ENCODE data around the gene KRT36.

KRT36 gene

DNA sequence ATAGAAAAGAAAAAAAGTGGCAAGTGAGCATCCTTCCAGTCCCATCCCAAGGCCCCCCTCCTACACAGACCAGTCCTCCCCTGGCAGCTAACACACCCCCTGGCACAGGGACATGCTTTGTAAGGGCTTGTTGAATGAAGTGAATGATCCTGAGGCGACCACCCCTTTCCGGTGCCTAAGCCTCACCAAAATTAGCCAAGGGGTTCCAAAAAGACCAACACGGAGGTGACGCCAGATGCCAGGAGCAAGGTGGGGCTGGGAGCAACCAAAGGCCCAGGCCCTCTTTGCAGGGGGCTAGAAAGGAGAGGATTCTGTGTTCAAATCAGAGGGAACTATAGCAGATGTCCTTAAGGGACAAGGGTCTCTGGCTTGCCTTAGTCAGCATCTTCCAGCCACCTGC lies 14.3 kb downstream of the KRT36 start:
- no peak for DNase-seq

- no peak for DNase-seq
Measured at GRCh38 chr17:41474863-41475262, 14.8 kb downstream of the KRT36 start.

GRCh38 chr17:41468346-41468745 lies 21.4 kb downstream of the KRT36 start:
- DNase-seq: no peak

DNA sequence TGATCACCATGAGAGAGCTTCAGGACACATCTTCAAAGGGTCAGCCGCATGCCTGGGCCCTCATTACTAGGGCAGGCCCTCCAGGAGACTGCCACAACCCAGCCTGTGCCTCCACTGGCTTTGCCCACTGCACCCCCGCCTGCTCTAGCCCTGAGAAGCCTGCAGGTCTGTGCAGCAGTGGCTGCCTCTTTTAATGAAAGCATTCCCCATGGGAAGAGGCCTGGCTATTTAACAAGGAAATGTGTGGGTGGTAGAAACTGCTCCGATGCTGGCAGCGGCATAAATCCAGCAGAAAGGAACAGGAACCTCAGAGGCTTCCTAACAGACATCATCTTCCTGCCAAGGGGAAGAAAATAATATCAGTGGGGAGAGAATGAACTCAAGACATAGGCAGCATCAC lies 22.1 kb downstream of the KRT36 start:
- DNase-seq: no peak

DNA sequence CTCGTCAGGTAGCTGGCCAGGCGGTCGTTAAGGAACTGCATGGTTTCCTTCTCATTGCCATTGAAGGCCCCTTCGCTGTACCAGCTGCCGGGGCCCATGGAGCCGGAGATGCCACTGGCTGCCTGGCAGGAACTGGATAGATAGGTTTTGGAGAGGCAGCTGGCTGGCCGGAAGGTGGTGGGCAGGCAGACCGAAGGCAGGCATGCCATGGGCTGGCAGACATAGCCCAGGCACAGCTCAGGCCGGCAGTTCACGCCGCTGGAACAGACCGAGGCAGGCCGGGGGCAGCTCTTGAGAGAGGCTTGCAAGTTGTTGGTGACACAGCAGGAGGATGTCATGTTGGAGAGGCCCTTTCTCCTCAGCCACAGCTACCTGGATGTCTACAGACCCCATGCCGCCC lies 22.7 kb downstream of the KRT36 start, which contains the start of gene KRT32:
Gene KRT32, minus strand, starts transcription at position 399 of the 400 bp plus-strand sequence. Its CDS starts 61 bp downstream, at position 338.
- DNase-seq: no peak

GRCh38 chr17:41464682-41465081 lies 25.0 kb downstream of the KRT36 start:
- no peak for DNase-seq

- DNase-seq: no peak
Measured at GRCh38 chr17:41464173-41464572, 25.5 kb downstream of the KRT36 start.

DNA sequence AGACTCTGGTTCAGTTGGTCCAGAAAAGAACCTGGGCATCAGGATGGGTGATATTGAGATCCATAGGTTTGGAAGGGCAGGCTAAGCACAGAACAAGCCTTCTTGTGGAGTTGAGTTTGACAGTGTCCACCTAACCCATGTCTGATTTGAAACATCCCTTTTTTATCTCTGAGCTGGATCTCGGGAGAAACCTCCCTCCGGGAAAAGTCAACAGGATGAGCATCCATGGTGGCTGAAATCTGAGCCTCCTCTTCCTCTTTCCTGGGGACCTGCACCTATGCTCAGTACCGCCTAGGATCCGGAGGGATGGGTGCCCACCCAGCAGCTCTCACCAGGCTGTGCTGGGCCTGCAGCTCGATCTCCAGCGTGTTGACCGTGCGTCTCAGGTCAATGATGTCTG lies 26.0 kb downstream of the KRT36 start:
- no peak for DNase-seq

DNA sequence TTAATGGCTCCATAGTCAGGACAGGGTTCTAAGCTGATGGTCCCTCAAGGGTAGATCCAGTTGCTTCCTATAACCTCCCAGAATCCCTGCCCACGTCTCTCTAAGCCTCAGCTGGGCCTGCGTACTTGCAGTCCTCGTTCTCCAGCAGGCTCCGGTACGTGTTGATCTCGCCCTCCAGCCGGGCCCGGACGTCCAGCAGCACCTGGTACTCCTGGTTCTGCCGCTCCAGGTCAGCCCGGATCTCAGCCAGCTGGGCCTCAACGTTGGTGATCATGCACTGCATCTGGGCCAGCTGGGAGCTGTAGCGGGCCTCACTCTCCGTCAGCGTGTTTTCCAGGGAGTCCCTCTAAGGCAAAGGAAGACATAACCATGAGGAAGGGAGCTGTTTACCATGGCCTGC lies 27.0 kb downstream of the KRT36 start:
- no peak for DNase-seq

GRCh38 chr17:41457676-41458075 lies 32.0 kb downstream of the KRT36 start:
- no peak for DNase-seq

DNA sequence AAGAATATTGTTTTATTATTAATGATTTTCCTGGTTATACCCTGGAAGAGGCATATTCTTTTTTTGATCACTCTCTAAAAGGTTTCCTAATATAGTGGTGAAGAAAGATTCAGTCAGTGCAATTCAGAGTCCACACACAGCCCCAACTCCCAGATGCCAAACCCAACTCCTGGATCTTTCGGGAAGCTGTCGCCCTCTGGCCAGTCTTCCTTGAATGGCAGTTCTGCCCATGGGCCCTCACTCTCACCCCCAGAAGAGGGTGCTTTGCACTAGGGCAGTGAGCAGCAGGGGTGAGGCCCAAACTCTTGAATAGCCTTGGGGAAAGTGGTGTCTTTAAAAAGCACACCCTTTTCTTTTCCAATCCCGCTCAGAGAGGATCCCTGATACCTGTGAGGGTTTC lies 33.5 kb downstream of the KRT36 start:
- DNase-seq: no peak

DNA sequence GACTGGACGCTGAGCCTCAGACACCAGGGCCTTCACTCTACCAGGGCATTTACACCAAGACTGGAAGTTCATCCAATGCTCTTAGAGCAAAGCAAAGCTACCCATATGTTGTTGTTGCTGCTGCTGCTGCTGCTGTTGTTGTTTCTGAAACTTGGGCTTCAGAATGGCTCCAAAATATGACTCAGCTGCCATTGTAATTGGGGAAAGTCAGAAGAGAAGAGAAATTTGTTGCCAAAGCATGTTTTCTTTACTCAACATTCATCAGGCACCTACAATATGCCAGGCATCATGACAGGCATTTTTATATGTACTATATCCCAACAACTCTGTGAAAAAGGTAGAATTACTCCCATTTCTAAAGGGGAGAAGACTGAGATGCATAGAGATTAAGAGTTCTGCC lies 34.5 kb downstream of the KRT36 start:
- DNase-seq: no peak

DNA sequence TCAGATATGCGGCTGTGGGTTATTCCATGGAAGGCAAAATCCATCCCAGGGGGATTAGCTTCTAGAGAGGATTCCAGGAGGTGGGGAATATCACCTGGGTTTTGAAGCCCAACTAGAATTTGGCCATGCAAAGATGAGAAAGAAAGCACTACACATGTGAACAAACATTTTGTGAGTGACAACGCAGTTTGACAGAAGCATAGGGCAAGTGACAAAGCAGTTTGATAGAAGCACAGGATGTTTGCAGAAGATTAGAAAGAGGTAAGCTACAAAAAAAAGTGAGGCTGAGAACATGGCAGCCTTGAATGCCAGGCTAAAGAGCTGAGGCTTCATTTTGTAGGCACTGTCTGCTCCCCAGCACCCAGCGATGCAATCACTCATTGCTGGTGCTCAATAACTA lies 36.6 kb downstream of the KRT36 start:
- DNase-seq: no peak

DNA sequence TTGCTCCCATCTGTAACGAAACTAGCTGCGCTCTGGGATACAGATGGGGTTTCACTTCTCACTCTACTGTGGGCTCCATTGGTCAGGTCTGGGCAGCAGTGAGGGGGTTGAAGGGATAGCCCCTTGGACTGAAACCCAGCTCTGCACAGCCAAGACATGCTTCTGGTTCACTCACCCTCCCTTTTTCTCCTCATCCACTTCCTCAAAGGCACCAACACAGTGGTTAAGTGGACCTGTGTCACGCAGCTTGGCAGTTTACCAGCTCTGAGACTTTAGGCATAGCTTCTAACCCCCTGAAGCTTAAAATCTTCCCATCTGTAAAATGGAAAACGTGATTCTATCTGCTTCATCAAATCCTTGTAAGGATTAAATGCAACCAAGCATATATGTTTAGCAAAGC lies 37.4 kb downstream of the KRT36 start:
- no peak for DNase-seq

- DNase-seq: no peak
Measured at GRCh38 chr17:41451154-41451728, 38.5 kb downstream of the KRT36 start.

DNA sequence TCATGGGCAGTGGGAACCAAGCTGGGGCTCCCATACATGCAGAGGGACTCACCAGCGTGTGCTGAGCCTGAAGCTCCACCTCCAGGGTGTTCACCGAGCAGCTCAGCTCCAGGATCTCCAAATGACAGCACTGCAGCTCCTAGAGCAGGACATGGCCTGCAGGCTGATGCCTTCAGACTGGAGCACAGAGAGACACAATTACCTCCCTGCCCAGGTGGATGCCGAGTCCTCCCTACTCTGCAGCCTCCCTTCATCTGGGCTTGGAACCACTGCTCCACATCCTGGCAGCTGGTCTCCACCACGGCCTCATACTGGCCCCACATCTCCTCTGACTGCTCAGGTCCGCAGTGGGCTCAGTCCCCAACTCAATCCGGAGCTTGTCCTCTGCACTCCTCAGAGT lies 40.7 kb downstream of the KRT36 start:
- DNase-seq: no peak

- DNase-seq: no peak
Measured at GRCh38 chr17:41448506-41448905, 41.2 kb downstream of the KRT36 start.

DNA sequence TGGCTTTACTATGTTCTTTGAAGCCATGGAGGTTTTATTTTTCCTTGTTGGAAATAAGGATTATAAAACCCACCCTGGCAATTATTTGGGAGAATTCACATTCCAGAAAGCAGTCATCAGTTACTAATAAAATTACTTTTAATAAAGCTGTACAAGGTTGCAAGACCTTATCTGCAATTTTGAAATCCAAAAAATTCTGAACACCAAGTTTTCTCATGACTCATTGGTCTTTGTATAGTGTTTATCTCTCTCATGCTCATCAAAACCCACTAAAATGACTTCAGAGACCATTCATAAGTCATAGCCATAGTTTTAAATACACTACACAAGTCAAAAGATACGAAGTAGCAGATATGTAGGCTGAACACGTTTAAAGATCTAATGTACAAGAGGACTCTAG lies 42.9 kb downstream of the KRT36 start:
- no peak for DNase-seq

DNA sequence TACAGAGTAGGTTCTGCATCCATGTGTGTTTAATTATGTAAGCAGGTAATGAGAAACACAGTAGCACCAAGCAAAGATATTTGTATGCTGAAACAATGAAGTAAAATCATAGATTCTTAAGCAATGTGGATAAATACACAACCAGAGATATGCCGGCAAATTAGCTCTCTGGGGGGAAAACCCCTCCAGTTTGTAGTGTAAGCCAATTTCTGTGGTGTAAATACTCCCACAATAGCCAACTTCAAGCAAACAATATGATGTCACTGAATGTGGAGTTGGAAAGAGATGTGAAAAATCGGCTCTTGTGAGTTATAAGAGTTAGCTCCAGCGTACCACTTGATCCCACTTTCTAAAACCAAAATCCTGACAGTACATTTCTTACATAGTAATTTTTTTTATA lies 45.1 kb downstream of the KRT36 start:
- DNase-seq: no peak

DNA sequence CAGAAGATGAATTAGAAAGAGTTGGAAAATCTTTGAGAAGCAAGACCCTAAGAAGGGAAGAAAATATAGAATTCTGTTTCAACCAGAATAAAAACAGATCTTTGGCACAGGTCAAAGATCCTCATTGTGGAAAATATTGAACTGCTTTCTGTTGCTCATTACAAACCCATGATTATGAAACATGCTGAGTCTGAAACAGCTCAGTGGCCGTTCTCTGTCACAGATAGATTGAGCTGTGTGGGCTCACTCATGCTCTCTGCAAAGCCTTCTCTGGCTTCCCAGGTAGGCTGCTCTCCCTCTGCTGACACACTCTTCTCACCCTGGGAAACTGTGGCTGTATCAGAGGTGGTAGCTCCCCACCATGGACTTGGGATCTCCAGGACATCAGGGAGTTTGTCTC lies 45.5 kb downstream of the KRT36 start:
- no peak for DNase-seq

DNA sequence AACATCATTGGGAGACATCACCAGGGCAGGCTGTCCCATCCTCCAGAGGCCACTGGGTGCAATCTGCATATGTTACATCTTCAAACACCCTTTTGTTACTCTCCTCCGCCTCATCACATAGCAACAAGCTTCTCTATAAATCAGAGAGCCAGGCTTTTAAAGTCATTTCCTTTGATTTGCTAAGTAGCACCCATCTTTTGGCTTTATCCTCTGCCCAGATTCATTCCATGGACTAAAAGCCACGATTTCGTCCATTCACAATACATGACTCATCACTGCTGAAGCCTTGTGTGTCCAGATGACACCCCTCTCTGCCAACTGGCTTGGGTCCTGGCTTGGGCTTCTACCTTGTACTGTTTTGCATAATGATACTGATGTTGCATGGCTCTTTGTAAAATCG lies 47.0 kb downstream of the KRT36 start:
- DNase-seq: no peak

DNA sequence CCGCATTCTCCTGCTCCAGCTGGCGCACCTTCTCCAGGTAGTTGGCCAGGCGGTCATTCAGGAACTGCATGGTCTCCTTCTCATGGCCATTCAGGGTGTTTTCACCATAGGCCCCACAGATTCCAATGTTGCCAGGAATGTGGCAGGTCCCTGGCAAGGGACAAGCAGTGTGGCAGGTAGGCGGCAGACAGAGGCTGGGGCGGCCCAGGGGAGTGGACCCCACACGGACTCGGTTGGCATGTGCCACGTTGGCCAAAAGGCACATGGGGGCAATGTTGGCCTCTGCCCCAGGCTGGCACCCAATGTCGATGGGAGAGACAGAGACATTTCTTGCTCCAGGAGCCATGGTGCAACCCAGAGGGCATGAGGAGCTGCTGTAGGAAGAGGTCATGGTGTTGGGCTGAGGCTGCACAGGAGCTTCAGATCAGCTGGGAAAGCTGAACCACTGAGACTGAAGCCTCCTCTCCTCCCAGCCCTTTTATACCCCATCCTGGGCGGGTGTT lies 49.1 kb downstream of the KRT36 start, which contains the start of gene KRT38:
Gene KRT38, minus strand, starts transcription at position 453 of the 503 bp plus-strand sequence. Its CDS starts 62 bp downstream, at position 391.
- DNase-seq: no peak

DNA sequence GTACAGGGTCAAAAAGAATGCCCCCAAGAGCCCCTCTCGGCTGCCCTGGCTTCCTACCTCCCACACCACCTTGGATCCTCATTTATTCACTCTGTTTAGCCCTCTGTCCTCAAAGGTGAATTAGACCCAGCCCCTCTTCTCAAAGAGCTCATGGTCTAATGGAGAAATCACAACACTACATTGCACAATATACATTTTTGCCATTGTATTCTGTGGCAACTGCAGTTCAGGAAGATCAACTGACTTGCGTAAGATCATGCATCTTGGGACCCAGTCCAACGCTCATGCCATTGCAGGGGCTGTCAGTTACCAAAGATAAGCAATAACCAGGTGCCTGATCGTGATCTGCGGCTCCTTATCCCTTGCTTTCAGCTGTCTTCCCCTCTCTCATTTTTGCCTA lies 50.3 kb downstream of the KRT36 start:
- DNase-seq: no peak

- DNase-seq: no peak
Measured at GRCh38 chr17:41437769-41438168, 51.9 kb downstream of the KRT36 start.

GRCh38 chr17:41437254-41437653 lies 52.5 kb downstream of the KRT36 start:
- DNase-seq: no peak
